T follicular helper cell (primary cell): ENCODE results near the gene SSRP1.
A peak's percentile ranks its signal among the peaks of the same experiment; 100 is the strongest.
"Not testable (repeated sequence)": the region's sequence is repeated elsewhere in the genome, so short reads cannot be mapped to it uniquely, and the experiment has no call there.

Source experiments
- DNase-seq: peaks from one replicate; pipeline ENCODE4 v3.0.0-alpha.2; 2020; ENCODE audit warnings: low read depth
- total RNA-seq, 2 experiments: gene quantifications; one replicate each; lab custom pipeline; 2026; lab: John Stamatoyannopoulos, UW

SSRP1 gene
- total RNA-seq = 194 to 453 reads per million in 2 experiments

DNA sequence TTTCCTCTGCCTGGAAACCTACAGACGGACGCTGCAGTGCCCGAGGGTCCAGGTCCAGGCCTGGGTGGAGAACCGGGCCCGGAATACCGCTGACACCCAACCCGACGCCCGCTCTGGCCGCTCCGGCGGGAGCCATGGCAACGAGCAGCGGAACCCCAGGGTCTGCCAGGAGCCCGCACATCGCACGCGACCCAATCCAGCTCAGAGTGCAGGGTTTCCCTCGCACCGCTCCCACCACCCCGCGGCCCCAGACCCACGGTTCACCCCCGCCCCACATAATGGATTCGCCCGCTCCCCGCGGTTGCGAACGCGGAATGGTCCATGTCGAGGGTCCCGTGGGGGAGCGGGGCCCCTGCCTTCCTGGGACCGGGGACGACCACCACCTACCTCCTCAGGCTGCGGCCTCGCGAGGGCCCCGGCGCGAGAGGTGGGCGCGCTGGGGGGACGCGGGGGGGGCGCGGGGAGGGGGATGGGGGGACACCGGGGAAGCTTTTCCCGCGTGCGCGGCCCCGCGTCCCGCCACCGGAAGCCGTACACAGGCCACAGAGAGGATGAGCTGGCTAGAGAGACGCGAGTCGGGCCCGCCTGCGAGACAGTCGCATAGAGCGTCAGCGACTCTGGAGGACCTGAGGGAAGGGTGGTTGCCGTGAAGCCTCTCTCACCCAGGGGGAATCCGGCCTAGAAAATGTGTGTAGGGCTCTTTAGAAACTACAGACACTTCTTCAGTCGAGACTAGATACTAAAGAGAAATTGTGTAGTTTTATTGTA, at the start of gene SSRP1:
TSS of gene SSRP1 (minus strand) at position 550 of the 768 bp plus-strand sequence. CDS start 771 bp downstream, outside the sequence.
- peak; percentile 79 for DNase-seq

- no peak for DNase-seq
These were observed 45.3 kb upstream of the SSRP1 start, which contains the start of gene PRG3 for GRCh38 chr11:57380975-57381374. PRG3 (minus strand) TSS chr11:57381150; CDS start chr11:57380708, 442 bp downstream.

- no peak for DNase-seq
These were observed 44.0 kb upstream of the SSRP1 start for GRCh38 chr11:57379732-57380131.

- DNase-seq = no peak
These were observed 42.5 kb upstream of the SSRP1 start for GRCh38 chr11:57378186-57378585.

DNA sequence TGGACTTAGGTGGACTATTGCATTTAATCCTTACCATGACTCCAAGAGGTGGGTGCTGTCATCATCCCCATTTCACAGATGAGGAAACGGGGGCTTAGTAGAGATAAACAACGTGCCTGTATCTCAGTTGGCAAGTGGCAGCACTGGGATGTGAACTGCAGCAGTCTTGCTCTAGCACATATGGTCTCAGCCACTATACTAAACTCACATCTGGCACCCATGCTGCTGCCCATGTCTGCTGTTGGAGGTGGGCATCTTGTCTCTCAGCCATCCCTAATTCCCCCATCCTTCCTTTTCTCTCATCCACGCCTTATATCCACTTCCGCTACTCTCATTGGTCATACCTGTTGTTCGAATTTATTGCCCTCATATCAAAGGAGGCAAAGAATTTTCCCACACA, 41.4 kb upstream of the SSRP1 start:
- no peak for DNase-seq

GRCh38 chr11:57376095-57377090, 40.7 kb upstream of the SSRP1 start:
- no peak for DNase-seq

- DNase-seq = no peak
These were observed 39.8 kb upstream of the SSRP1 start for GRCh38 chr11:57375490-57375889.

DNA sequence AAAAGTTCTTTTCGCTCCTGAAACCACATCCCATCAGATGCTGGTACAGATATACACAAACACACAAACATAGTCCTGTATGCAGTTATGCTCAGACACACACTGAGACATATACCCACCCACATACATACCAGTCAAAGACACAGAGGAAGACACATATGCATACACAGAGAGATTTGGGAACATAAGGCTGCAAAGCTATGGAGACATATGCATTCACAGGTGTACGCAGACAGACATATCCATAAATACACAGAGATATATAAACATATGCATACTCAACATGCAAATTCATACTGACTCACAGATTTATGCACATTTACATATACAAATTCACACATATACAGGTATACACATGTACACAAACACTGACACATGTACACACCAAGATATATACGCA, 39.3 kb upstream of the SSRP1 start:
- DNase-seq = no peak

- no peak for DNase-seq
These were observed 37.5 kb upstream of the SSRP1 start for GRCh38 chr11:57373146-57373545.

DNA sequence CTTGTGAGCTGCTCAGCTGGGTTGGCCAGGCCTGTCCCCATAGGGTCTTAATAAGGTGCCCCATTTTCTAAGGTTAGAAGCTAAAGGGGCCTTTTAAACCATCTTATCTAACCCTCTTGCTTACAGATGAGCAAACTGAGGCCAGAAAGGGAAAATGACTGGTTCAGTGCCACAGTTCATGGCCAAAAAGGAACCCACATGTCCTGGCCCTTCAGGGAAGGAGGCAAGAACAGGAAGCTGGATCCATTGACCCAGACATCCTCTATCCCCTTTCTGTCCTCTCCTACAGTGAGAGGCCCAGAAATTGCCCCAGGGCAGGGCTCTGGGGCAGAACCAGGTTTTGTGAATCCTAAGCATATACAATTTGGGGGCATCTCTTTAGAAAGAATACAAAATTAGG, 35.2 kb upstream of the SSRP1 start:
- no peak for DNase-seq

GRCh38 chr11:57370251-57370650, 34.6 kb upstream of the SSRP1 start:
- no peak for DNase-seq

GRCh38 chr11:57368845-57369232, 33.1 kb upstream of the SSRP1 start:
- no peak for DNase-seq

GRCh38 chr11:57368106-57368844, 32.6 kb upstream of the SSRP1 start:
- DNase-seq = no peak

DNA sequence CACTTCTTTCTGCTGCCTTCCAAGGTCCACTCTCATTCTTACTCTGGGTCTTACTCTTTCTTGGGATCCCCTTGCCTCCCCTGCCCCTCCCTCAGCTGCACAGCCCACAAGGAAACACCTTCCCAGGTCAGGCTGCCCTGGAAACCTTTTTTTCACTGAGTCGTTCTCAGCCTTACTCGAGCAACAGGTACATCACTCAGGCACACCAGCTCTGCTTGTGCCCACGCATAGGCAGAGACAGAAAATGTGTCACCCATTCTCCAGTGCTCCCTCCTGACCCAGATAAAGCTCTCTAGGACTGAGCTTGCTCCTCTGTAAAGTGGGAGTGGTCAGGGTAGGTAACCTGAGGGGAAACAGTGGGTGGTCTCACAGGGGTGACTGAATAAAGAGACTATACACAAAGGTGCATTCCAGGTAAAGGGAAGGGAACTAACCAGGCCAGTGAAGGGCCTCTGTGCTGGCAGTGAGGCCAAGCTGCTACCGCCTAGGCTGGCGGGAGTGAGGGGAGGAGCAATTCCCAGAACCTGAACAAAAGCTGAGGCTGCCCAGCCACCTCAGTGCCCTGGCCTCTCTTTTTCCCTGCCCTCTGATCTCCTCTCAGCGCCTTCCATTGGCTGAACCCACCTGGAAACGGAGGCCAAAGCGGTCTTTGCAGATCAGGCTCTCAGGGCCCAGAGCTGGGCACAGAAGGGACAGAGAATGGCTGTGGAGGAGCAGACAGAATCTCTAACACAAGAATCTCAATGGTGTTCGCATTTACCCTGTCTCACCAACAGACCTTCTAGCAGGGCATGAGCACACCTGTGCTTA, 29.4 kb upstream of the SSRP1 start:
- no peak for DNase-seq

DNA sequence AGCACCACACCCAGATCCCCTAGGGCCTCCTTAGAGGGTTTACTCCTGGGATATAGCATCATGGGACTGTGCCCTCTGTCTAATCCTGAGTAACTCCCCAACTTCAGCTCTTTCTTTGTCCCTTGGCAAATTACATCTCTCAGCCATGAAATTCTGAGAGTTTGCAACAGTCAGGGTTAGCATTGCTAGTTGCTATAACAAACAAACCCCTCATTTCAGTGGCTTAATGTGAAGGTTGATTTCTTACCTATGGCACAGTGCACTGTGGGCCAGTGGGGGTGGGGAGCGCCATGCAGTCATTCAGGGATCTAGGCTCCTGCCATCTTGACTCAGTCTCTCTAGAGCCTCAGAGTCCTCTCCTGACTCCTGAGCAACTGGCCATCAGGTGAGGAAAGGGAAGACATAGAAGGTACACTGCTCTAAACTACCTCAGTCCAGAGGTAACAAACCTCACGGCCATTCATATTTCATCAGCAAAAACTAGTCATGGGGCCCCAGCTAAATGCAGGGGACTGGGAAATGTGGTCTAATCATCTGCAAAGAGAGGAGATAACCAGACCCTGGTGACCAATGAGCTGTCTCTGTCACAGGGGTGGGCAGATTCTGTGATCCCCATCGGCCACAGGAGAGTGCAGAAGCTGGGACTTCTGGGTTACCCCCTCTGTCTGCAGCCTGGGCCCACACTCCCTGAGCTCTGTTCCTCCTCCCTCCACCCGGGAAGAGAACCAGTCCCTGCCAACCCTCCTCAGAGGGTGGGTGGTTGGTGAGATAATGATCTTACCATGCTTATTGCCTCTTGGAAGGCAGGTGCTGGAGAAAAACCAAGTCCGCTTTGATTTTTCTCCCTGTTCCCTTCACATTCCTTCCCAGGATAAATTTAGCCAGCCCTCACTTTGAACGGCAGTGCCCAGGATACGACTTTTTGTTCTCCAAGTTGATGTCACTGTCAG, 27.7 kb upstream of the SSRP1 start:
- no peak for DNase-seq

GRCh38 chr11:57361926-57362325, 26.2 kb upstream of the SSRP1 start:
- DNase-seq = no peak

DNA sequence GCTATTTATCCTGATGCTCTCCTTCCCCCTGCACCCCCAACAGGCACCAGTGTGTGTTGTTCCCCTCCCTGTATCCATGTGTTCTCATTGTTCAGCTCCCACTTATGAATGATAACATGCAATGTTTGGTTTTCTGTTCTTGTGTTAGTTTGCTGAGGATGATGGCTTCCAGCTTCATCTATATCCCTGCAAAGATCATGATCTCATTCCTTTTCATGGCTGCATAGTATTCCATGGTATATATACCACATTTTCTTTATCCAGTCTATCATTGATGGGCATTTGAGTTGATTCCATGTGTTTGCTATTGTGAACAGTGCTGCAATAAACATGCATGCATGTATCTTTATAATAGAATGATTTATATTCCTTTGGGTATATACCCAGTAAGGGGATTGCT, 25.7 kb upstream of the SSRP1 start:
- DNase-seq = not testable (repeated sequence)

GRCh38 chr11:57360991-57361390, 25.3 kb upstream of the SSRP1 start:
- DNase-seq = no peak

- DNase-seq = no peak
These were observed 24.4 kb upstream of the SSRP1 start for GRCh38 chr11:57359896-57360690.
